Right lung (tissue), 5 donors: ENCODE data around the gene SLC7A1. TPM values are rescaled to one million over a fixed set of nuclear protein-coding genes. Genes with fewer than 3 reads are reported as not detected.
A peak's percentile ranks its signal among the peaks of the same experiment; 100 is the strongest.

Experiments used
- DNase-seq, 2 donors: peaks; one replicate each; pipeline ENCODE4 v3.0.0-alpha.2; 2013
- polyA plus RNA-seq, 5 donors: library from polyadenylated mRNA; unstranded; fragments of 120-200 nt; gene quantifications; one replicate each; pipeline versions ENCODE4 v1.2.1 to v1.2.3, GENCODE V29; 2013; ENCODE audit warnings: inconsistent platforms in 1 of 5, low replicate concordance in 1 of 5; ENCODE audit not compliant: insufficient read length in 5 of 5, insufficient read depth in 1 of 5

SLC7A1 gene
- polyA plus RNA-seq, 5 donors = 8.1 to 10.7 (median 9.8) TPM

DNA sequence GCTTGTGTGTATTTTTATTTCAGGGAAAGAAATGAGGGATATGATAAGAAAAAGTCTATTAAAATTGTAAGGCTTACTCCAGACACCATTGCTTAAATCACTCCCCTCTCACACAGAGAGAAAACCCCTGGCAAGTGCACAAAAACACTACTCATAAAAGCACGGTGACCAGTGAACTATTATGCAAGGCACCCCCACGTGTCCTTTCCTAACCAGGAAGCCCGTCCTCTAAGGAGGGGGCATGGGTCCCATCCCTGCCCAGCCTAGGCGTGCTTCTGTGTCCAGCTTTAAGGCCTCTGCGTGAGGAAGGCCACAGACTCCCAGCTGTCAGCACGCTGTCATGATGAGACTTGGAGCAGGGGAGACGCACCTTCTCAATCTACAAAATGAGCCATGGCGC is 83.5 kb downstream of the SLC7A1 start:
- DNase-seq = no peak

DNA sequence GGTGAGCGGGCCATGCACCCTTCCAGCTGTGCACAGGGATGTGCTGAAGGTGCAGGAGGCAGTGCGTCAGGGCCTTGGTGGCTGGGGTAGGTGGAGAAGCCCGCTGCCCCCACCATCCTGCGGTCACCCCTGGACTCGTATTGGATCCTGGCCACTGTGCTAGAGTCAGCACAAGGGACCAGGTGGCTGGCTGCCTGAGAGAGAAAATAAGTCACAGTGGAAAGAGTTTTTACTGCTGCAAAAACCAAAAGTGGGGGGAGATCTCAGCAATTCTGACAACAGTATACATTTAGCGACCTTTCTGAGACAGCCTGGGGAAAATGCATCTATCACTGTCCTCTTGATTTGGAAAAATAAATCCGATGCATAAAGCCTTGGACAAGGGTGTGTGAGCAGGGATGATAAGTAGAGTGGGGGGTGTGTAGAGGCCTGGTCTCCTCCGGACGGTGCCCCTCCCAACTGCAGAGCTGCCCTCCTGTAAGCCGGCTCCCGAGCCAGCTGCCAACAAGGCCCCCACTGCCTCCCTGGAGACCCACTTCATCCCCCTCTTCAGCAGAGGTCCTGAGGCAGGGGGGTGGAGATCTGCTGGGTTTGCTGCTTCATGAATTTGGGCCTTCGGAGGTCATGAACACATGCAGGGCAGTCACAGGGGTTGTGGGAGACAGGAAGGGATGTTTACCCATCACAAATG is 84.2 kb downstream of the SLC7A1 start:
- DNase-seq = no peak

DNA sequence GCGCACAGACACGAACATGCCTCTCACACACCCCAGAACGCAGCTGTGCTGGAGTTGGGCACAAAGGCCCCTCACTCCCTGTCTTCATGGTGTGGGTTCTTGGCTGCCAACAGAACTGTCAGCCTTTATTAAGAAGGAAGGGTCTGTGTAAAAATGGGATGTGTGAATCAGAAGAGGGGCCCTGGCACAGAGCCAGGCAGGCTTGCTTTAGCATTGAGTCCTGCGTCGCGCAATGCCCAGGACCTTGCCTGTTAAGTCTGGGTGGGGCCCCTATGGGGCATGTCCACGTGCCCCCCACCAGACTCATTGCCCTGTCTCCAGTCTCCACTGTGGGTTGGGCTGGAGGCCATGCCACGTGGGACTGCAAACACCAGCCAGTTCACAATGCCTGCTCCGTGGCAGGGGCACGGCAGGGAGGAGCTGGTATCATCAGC is 84.8 kb downstream of the SLC7A1 start:
- no peak for DNase-seq

DNA sequence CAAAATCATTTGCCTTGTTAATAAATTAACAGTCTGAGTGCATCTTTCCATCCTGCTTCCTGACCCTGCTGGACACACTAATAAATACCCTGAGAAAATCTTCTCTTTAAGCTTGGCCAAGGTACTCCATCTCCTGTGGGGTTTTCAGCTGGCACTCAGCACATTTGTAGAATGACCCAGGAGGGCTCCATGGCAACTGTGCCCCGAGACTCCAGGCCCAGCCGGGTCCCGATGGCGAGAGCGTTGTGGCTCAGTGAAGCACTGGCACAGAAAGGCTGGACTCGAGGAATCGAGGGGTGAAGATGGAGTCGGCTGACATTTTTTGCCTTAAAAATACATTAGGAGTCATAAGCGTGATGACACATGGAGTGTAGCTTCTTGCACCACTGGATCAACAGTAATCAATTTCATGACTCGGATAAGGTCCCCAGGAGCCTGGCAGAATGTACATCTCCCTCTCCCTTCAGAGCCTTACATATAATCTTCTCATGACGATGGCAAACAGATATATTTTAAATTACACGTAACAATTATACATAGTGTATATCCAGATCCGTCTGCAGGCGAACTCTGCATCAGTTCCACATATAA is 85.4 kb downstream of the SLC7A1 start:
- no peak for DNase-seq

DNA sequence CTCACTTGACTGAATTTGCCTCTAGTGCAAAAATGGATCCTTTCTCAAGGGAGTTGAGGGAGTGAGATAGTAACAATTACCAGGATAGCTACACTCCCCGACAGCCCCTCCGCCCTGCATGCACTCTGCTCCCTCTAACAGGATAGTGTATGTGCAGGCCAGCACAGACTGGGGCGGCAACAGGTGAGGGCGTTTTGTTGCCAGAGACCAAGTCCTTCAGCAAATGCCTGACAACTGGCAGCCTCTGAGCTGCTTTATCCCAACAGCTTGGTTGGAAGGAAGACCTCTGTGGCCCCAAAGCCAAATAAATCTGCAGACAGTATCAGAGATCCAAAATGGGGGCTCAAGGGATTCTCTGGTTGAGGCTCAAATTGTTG is 86.6 kb downstream of the SLC7A1 start:
- DNase-seq = no peak

DNA sequence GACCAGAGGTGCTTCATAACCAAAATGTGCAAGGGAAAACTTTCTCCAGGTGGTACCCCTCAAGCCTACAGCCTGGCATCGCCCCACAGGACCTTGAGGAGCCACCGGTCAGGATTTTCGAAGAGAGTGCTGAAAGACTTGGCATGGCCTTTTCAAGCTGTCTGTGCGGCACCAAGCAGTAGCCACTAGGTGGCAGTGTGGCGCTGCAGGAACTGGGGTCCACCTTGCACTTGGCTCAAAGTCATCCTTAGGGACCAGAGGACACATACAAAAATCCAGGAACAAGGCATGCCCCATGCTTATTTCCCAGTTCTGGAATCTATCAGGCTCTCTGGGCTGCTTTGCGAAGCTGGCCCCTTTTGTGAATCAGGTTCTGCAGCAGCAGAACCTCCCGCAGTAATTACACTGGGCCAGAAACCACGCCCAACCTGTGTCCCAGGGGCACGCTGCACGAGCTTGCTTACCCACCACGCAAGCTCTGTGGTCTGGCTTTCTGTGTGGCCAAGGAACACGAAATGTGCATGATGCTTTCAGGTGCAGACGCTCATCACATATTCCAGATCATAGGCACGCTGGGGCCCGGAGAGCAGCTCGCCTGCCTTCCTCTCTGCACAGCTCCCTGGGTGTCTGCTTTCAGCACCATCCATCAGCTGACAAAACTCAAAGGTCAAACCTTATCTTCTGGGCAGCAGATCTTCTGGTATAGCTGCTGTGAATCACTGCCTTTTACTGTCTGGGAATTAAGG is 87.2 kb downstream of the SLC7A1 start:
- peak; percentile 71 to 81 for DNase-seq

DNA sequence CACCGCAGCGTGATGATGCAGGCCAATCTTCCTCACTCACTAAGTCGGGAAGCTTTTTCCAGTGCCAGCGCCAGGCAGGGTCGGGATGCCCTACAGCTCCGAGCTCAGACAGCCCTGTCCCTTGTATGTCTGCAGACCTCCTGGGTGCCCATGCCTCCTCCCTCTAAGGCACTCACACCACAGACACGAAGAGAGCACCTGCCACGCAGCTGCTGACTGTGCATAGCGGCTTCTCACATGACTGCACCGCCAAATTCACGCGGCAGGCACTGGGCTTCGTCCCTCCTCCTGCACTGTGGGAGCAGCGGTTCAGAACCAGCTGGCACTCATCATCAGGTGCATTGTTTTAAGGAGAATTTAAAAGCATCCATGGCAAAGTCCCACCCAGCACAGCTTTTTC is 88.1 kb downstream of the SLC7A1 start:
- no peak for DNase-seq

DNA sequence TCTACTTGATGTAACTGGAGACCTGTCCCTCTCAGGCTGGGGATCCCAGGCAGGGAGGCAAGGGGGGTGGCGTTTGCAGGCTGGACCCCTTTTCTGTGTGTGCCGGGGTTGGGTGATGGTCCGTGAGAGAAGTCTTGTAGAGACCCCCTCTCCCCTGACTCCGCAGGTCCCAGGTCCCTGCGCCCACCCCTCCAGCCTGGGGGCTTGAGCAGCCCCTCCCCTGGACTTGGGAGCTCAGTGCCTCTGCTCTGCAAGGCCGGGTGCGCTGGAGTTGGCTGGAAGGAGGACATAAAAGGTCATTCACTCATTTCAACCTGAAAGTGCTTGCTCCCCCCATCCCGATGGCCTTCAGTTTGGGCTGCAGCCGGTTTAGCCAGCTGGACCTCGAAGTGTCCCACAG is 89.5 kb downstream of the SLC7A1 start:
- no peak for DNase-seq

DNA sequence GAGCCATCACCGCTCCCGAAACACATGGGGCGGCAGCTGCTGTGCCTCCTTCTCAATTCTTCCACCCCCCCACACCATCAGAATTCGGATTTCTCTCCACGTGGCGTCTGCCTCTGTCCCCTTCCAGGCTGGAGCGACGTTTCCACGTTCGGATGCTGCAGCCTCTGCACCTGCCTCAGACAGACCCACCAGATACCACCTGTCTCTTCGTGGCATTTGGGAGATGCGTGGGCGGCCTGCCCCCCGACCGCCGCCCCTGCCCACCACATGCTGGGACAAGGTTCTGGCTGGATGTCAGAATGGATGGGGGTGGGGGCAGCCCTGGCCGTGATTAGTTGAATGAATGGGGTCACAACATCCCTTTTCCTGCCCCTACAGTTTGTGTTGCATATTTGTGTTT is 90.0 kb downstream of the SLC7A1 start:
- no peak for DNase-seq

DNA sequence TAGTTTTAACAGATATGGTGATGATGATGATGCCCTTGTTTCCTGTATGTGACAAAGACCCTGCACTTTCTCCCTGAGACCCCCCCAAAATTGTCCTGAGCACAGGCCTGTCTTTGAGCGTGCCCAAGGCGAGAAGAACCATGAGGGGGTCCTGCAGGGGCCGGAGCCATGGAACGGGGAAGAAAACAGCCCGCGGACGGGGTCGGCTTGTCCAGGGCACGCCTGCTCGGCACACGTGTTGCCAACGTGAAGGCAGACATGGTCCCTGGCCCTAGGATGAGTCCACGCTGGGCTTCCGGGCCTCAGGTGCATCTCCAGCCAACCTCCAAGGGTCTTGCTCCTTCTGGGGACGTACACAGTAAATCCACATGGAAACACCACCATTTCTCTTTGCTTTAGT is 90.8 kb downstream of the SLC7A1 start:
- no peak for DNase-seq

DNA sequence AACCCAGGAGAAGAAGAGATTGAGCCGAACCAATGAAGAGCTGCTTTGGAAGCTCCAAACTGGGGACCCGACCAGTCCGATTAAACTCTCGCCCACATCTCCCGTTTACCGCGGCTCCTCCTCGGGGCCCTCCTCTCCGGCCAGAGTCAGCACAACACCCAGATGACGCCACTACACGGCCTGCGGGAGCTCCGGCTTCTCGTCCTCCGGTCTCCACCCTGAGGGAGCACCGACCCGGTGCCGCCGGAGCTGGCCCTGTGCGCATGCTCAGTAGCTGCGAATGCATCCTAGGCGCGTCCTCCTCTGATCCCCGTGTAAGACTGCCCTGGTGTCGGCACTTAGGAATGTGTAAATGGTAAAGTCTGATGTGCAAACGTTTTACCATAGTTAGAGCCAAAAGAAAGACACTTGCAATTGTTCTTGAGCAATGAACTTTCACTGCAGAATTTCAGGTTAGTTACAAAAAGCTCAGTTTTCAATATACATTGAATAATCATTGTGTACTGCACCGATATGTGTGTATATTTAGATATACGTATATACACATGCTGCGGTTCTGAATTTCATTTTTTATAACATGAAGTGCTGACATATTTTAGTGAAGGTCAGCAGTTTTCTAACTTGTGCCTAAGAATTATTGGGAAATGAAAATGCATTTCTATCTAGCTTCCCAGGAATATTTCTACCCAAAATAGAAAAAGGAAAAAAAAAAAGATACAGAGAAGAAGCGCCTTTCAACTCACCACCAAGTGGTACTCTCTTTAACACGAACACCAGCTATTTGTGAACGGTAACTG is 92.2 kb downstream of the SLC7A1 start:
- no peak for DNase-seq

DNA sequence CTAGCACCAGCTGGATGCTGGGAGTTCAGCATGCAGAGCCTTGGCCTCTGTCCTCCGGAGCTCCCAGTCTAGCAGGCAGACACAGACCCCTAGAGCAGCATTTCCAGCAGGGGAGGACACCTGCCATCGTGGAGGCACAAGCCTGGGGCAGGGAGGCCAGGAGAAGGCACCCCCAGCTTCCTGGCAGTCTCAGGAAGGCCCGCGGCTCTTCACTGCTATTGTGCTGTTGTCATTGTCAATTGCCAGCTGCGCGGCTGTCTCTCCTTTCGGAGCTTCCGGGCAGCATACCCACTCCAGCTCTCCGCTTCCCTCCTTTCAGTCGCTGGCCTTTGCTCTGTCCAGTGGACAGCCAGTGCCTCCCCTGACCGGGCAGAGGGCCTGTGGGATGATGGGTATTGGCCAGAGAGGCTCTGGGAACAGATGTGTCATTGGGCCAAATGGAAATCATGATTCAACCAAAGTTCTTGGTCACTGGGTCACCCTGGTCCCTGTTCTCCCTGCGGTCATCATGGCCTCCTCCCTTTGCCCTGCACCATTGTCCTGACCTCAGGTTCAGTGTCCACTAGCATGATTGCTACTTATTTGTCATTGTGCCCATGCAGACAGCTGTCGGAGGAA is 93.0 kb downstream of the SLC7A1 start:
- no peak for DNase-seq

DNA sequence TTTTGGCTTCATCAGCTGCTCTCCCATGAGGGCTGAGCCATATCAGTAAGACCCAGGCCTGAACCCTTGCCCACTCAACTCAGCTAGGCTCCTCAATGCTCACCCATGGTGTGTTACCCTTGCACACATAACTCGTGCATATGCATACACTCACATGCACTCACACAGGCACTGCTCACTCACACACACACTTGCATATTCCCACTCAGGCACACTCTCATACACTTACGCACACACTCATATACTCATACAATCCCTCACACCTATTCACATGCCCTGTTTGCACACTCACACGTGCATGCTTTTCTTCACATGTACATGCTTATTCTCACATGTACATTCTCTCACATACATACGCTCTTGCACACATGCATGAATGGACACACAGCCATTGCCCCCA is 93.8 kb downstream of the SLC7A1 start:
- DNase-seq = no peak

DNA sequence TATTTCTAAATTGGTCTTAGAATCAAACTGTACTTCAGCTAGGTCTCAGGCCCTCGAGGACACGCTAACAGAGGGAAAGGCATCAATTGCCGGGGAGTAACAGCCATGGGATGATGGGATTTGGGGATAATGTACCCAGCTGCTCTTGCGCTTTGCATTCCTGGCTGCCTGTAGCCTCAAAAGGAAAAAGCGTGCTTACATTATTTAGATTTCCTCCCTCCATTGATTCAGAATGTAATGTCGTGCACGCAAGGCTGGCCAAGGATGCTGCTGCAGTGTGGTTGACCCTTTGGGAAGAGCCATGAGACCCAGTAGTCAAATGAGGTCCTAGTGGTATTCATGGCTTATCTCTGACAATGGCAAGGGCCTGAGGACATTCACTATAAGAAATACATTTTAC is 95.1 kb downstream of the SLC7A1 start:
- no peak for DNase-seq

DNA sequence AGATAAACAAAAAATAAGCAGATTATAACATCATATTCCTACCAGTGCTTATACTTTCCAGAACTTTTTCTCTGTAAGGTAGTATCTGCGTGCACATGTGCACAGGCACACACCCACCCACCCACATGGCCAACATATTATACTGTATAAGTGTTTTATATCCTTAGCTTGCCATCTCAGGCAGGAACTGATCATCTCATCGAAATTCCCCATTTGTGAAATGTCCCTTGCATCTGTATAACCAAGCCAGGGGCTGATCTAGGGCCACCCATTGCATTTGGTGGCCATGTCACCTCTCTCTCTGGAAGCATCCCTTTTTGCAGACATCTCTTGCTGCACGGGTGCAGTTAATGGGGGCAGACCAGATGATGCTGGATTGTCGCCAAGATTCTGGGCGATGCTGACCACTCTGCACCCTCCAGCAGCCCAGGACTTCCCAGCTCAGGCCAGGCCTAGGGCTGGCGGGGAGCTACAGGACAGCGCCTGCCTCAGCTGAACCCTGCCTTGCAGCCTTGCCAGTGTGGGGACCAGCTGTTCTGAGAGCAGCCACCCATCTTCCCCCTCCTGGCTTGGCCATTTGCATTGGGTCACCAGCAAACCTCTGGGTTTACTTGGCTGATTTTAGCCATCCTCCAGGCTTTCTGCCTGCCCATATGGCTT is 95.9 kb downstream of the SLC7A1 start:
- no peak for DNase-seq

DNA sequence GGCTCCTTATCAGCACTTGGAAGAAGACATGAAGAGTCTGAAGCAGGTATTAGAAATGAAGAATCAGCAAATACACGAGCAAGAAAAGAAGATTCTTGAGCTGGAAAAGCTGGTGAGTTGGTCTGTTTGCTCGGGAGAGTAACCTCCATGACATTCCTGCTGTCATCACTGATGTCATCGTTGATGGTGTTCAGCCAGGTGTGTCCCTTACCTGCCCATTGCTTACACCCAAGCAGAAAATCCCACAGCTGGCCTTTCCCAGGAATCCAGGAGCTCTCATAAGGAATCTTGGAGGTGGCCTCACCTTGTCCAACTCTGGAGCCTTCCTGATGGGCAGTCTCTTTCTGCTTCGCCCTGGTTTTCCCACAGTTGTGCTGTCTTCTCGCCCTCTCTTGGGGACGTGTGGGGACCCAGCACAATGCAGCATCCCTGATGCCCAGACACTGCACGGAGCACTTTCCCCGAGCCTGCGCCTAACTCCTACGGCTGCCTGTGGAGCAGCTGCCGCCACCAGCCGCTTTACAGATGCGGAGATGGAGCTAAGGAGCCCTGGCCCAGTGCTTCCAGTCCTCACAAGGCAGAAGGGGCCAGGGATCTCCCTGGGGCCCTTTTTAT is 97.0 kb downstream of the SLC7A1 start:
- no peak for DNase-seq

DNA sequence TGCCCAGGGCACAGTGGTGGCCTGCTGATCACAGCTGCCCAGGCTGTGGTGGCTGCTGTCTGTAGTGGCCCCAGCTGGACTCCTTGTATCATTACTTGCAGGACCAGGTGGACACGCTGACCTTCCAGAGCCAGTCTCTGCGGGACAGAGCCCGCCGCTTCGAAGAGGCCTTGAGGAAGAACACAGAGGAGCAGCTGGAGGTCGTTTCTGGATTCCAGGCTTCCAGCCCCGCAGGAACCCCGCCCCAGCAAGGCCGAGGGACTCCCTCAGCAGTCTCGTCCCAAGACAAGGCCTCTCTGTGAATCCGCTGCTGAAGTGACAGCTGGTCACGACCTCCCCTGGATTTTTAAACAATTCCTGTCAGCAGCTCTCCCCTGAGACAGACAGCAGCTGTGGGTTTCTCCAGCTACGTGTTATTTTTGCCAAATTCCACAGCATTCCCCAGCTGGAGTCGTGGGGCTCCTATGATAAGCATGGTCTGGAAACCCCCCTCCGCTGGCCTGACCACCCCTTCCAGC is 98.3 kb downstream of the SLC7A1 start:
- DNase-seq = peak; percentile 90 to 91

DNA sequence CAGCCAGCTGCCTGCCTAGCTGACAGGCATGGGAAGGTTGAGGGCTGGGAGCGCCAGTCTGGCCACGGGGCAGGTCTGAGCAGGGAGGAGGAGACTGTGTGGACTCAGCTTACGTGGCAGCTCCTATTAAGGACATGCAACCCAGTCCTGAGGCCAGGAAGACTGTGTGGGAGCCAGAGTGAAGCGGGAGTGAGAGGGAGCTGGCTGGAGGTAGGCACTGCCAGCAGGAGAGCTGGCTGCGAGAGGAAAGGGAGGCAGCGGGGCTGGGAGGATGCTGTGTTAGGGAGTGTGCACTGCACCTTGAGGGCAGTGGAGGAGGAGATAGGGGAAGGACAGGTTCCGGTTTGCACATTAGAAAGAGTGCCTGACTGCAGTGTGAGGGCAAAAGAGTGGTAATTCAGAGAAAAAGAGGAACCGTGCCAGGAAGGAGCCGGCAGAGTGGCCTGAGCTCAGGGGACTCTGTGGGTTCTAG is 99.2 kb downstream of the SLC7A1 start:
- DNase-seq = no peak

DNA sequence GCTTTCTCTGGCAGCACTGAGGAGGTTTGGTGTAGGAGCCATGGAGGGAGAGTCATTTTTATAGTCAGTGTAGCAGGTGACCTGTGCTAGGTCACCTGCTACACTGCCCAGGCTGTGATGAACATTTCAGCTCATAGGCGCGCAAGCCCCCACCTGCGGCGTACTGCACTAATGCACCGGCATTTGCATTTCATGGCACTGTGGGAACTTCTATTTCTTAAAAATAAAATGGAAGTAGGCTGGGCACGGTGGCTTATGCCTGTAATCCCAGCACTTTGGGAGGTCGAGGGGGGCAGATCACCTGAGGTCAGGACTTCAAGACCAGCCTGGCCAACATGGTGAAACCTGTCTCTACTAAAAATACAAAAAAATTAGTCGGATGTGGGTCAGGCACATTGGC is 101.0 kb downstream of the SLC7A1 start:
- no peak for DNase-seq

DNA sequence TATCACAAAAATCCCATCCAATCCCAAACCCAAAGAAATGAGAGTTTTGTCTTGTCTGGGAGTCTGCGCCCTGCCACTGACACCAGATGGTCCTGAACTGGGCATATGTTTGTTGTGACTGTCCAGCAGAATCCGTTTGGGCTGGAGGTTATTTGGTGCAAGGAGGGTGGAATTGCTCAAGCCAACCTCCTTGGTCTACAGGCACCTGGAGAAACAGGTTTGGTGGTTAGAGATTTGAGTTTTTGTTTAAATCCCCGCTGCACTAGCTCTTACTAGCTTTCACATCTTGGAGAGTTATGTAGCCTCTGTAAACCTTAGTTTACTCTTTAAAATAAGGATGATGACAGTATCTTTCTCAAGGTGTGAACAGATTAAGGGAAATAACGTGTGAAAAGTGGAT is 101.7 kb downstream of the SLC7A1 start:
- DNase-seq = no peak

DNA sequence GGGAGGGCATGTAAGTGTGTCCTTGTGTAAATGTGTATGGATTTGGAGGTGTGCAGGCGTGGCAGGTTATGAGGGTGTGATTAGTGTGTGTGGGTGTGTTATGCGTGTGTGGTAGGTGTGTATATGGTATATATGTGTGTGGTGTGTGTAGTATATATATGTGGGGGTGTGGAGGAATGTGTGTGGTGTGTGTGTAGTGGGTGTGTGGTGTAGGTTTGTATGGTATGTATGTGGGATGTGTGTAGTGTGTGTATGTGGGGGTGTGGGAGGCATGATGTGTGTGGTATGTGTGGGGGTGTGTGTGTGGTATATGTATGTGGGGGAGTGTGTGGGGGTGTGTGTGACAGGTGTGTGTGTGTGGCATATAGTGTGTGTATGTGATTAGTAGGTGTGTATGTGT is 104.2 kb downstream of the SLC7A1 start:
- no peak for DNase-seq
